ENCODE data around the gene MRPL24.

DNA sequence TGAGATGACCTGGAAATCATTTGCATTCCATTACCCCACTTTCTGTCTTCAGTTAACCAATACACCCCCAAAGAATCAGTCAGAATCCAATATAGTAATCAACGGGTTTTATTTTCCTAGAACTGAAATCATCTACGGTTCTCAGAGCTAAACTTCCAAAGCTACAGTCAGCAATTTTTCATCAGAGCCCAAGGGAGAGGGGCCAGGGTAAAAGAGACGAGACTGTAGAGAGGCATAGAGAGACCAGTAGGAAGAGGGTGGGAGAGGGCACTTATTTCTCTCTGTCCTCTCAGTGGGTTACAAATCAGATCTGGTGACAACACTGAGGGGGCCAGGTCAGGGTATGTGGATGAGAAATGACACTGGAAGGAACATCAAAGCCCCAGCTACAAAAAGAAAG lies 1.1 kb upstream of the MRPL24 start:
- TF ChIP-seq, protein P1, sequence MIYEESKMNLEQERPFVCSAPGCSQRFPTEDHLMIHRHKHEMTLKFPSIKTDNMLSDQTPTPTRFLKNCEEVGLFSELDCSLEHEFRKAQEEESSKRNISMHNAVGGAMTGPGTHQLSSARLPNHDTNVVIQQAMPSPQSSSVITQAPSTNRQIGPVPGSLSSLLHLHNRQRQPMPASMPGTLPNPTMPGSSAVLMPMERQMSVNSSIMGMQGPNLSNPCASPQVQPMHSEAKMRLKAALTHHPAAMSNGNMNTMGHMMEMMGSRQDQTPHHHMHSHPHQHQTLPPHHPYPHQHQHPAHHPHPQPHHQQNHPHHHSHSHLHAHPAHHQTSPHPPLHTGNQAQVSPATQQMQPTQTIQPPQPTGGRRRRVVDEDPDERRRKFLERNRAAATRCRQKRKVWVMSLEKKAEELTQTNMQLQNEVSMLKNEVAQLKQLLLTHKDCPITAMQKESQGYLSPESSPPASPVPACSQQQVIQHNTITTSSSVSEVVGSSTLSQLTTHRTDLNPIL (CRISPR knock-in tag; IDR thresholded peaks at IDR 0.05; ENCODE audit: low read depth), result no peak
- no peak for TF ChIP-seq TCF4 (CRISPR knock-in tag; IDR thresholded peaks at IDR 0.05; ENCODE audit: borderline replicate concordance)
- no peak for TF ChIP-seq ZC3H10 (CRISPR knock-in tag; IDR thresholded peaks at IDR 0.05)

Measured in SK-N-SH treated with all-trans-retinoic acid at 6 μM for 48 hours (cell line).